Right lobe of liver (tissue), 4 donors: ENCODE results near the gene KPTN.
"Not testable (repeated sequence)": the region's sequence is repeated elsewhere in the genome, so short reads cannot be mapped to it uniquely, and the experiment has no call there.

Source experiments
- POLR2A ChIP-seq: fragments of 450-650 bp; IDR thresholded peaks from one replicate; pipeline ENCODE4 v1.6.1; 2017; ENCODE audit warnings: antibody characterized with exemption, mild to moderate bottlenecking
- TF ChIP-seq, protein P1 (sequence below), 4 donors: fragments of 200-600 bp in 3 of 4; fragments of 450-650 bp in 1 of 4; IDR thresholded peaks; one replicate each; pipeline versions ENCODE4 v1.5.1 to v1.8.0; 2016 to 2022; ENCODE audit warnings: antibody characterized with exemption in 4 of 4, mild to moderate bottlenecking in 2 of 4
- donor health status: DM: no; HTN: no; CAD: no.
- donor health status: DM: no; HTN: no; CAD: no.
- donor health status: DM: no; HTN: yes; CAD: no.

DNA sequence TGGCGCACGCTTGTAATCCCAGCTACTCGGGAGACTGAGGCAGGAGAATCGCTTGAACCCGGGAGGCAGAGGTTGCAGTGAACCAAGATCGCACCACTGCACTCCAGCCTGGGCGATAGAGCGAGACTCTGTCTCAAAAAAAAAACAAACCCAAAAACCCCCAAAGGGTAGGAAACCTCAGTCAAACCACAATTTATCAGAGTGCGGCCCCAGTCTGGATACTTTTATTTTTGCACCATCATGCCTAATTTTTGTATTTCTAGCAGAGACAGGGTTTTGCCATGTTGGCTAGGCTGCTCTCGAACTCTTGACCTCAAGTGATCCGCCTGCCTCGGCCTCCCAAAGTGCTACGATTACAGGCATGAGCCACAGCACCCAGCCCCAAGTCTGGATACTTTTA lies 2.2 kb upstream of the KPTN start:
- TF ChIP-seq, protein P1, sequence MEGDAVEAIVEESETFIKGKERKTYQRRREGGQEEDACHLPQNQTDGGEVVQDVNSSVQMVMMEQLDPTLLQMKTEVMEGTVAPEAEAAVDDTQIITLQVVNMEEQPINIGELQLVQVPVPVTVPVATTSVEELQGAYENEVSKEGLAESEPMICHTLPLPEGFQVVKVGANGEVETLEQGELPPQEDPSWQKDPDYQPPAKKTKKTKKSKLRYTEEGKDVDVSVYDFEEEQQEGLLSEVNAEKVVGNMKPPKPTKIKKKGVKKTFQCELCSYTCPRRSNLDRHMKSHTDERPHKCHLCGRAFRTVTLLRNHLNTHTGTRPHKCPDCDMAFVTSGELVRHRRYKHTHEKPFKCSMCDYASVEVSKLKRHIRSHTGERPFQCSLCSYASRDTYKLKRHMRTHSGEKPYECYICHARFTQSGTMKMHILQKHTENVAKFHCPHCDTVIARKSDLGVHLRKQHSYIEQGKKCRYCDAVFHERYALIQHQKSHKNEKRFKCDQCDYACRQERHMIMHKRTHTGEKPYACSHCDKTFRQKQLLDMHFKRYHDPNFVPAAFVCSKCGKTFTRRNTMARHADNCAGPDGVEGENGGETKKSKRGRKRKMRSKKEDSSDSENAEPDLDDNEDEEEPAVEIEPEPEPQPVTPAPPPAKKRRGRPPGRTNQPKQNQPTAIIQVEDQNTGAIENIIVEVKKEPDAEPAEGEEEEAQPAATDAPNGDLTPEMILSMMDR (IDR thresholded peaks at IDR 0.05), result not testable (repeated sequence)
- not testable (repeated sequence) for TF ChIP-seq POLR2A
